GM12878 (cell line): ENCODE data around the gene CTBP1. TPM values are rescaled to one million over a fixed set of nuclear protein-coding genes. Genes with fewer than 3 reads are reported as not detected.

Experiments
- ATAC-seq: fragments of 200-7000 bp; cut with Tn5 transposase; 3 replicates; pipeline ENCODE4 v1.9.1; 2020; ENCODE audit warnings: mild to moderate bottlenecking, moderate library complexity
- BruUV-seq: library from RNA; stranded (reverse); fragments of 400-500 nt; replicated peaks from 2 replicates; lab custom pipeline; 2021; lab: Mats Ljungman, UMichigan
- CTCF ChIA-PET: fragments of 300-600 bp; sonication (Branson Sonifier 250); formaldehyde crosslinking; extraction: SDS; loops from one replicate; lab custom pipeline; 2021; ENCODE audit warnings: inconsistent platforms; lab: Yijun Ruan, JAX
- POLR2A ChIA-PET: fragments of 350-600 bp; formaldehyde crosslinking; extraction: SDS; loops from one replicate; lab custom pipeline; 2021; ENCODE audit warnings: inconsistent platforms; lab: Charles Lee
- RAD21 ChIA-PET: fragments of 300-600 bp; sonication (Branson Sonifier 250); formaldehyde crosslinking; loops from one replicate; lab custom pipeline; 2023; ENCODE audit warnings: antibody characterized with exemption; ENCODE audit not compliant: unreplicated experiment; lab: Charles Lee
- SMC1A ChIA-PET: fragments of 300-600 bp; sonication (Branson Sonifier 250); formaldehyde crosslinking; loops from one replicate; lab custom pipeline; 2023; ENCODE audit not compliant: unreplicated experiment, uncharacterized antibody; lab: Charles Lee
- DNase-seq: peaks from one replicate; pipeline ENCODE4 v3.0.0-alpha.2; 2011; ENCODE audit warnings: low read depth, low spot score
- FAIRE-seq: peaks from 3 replicates; lab custom pipeline; 2011; peaks lifted over from hg19 to GRCh38; lab: Jason Lieb, UNC
- H2AFZ ChIP-seq: 2 replicates; pipeline ENCODE4 v1.6.0; 2011; ENCODE audit warnings: low read depth, low read length, control low read depth; ENCODE audit not compliant: control insufficient read depth
- H3K27ac ChIP-seq: 2 replicates; pipeline ENCODE4 v1.5.1; 2011; ENCODE audit warnings: control low read depth; ENCODE audit not compliant: control insufficient read depth, insufficient read depth
- H3K27me3 ChIP-seq, 2 experiments: replicated peaks in 1 of 2; 2 replicates each; pipeline versions ENCODE4 v1.6.0 to v1.6.1; 2011; ENCODE audit warnings: low read length in 1 of 2; ENCODE audit not compliant: control insufficient read depth in 2 of 2, insufficient read depth in 2 of 2
- H3K36me3 ChIP-seq, 2 experiments: 2 replicates each; pipeline ENCODE4 v1.5.1; 2011; ENCODE audit warnings: low read length in 1 of 2; ENCODE audit not compliant: control insufficient read depth in 2 of 2, insufficient read depth in 2 of 2
- H3K4me1 ChIP-seq: 2 replicates; pipeline ENCODE4 v1.6.1; 2011; ENCODE audit warnings: mild to moderate bottlenecking, low read length, moderate library complexity, mixed read lengths; ENCODE audit not compliant: control insufficient read depth, insufficient read depth
- H3K4me2 ChIP-seq: 2 replicates; pipeline ENCODE4 v1.6.0; 2011; ENCODE audit warnings: control low read depth; ENCODE audit not compliant: control insufficient read depth, insufficient read depth
- H3K4me3 ChIP-seq: fragments of 200-600 bp; sonication (generic); 2 replicates; pipeline ENCODE4 v1.5.1; 2016
- H3K79me2 ChIP-seq: 2 replicates; pipeline ENCODE4 v1.6.0; 2011; ENCODE audit warnings: low read length; ENCODE audit not compliant: control insufficient read depth, insufficient read depth
- H3K9ac ChIP-seq: 2 replicates; pipeline ENCODE4 v1.8.0; 2011; ENCODE audit warnings: low read length, control low read depth, mixed read lengths; ENCODE audit not compliant: control insufficient read depth, insufficient read depth
- H3K9me3 ChIP-seq: replicated peaks from 3 replicates; pipeline ENCODE4 v1.5.1; 2011; ENCODE audit warnings: mild to moderate bottlenecking, low read length; ENCODE audit not compliant: control insufficient read depth, insufficient read depth
- H4K20me1 ChIP-seq: 2 replicates; pipeline ENCODE4 v1.6.0; 2011; ENCODE audit not compliant: control insufficient read depth, insufficient read depth
- CBFB ChIP-seq: IDR thresholded peaks from 2 replicates; pipeline ENCODE4 v1.6.1; 2016; ENCODE audit warnings: antibody characterized with exemption, low read depth
- EGR1 ChIP-seq, 2 experiments: IDR thresholded peaks; 1 replicate in 1 of 2; 2 replicates in 1 of 2; pipeline ENCODE4 v1.6.1; 2011 to 2012; ENCODE audit warnings: low read depth in 2 of 2, low read length in 2 of 2, borderline replicate concordance in 1 of 2, mild to moderate bottlenecking in 1 of 2, moderate library complexity in 1 of 2
- MTA2 ChIP-seq: fragments of 450-650 bp; IDR thresholded peaks from 2 replicates; pipeline ENCODE4 v1.6.1; 2016; ENCODE audit warnings: low read depth, mild to moderate bottlenecking, moderate library complexity
- SIN3A ChIP-seq: IDR thresholded peaks from 2 replicates; pipeline ENCODE4 v1.6.1; 2012; ENCODE audit warnings: low read depth, low read length, improper control_type of control experiment
- SPI1 ChIP-seq: IDR thresholded peaks from 2 replicates; pipeline ENCODE4 v1.6.1; 2011; ENCODE audit warnings: low read depth, mild to moderate bottlenecking, low read length, moderate library complexity, borderline replicate concordance; ENCODE audit not compliant: insufficient read depth
- ZBTB33 ChIP-seq: fragments of 450-650 bp; IDR thresholded peaks from 2 replicates; pipeline ENCODE4 v1.6.1; 2017; ENCODE audit warnings: mild to moderate bottlenecking
- WGBS: methylation state at CpG from one replicate; pipeline ENCODE4 v1.1.6; 2016; ENCODE audit warnings: low lambda C conversion rate; ENCODE audit not compliant: insufficient replicate concordance, insufficient coverage; ENCODE audit errors: missing lambda C conversion rate; 5-methylcytosine and 5-hydroxymethylcytosine counted together
- in situ Hi-C: fragments of 300-500 bp; cut with MboI; formaldehyde crosslinking; loops from 9 replicates; pipeline ENCODE4 v1.14.3; 2018; ENCODE audit warnings: mixed read lengths
- intact Hi-C: fragments of 100-400 bp; cut with micrococcal nuclease; formaldehyde crosslinking; loops from one replicate; pipeline ENCODE4 v1.14.2; 2022; ENCODE audit not compliant: unreplicated experiment
- polyA plus RNA-seq, 11 experiments: library from polyadenylated mRNA; depleted of rRNA in 4 of 11; unstranded in 6 of 11; stranded (reverse) in 5 of 11; fragments of >200 nt; fragmentation: Nextera tagmentation in 4 of 11; fragmentation: Illumina TruSeq in 1 of 11; extraction: Ambion mirVana in 4 of 11; extraction: Trizol in 1 of 11; gene quantifications; 1 replicate in 1 of 11; 2 replicates in 10 of 11; pipeline versions ENCODE4 v1.2.1 to v1.2.3, GENCODE V29; 2011 to 2016; ENCODE audit warnings: inconsistent platforms in 2 of 11, missing spikeins in 2 of 11, low read depth in 1 of 11
- total RNA-seq, 4 experiments: library from RNA; depleted of rRNA in 3 of 4; stranded (reverse); fragments of >200 nt in 3 of 4; fragmentation: Illumina TruSeq in 1 of 4; extraction: Trizol in 1 of 4; gene quantifications; 2 replicates each; pipeline versions ENCODE4 v1.2.1 to v1.2.3, GENCODE V29; 2013 to 2021

The CTBP1 gene
- total and polyA plus RNA-seq, 10 of the 15 experiments (the other 5 are each of a cell fraction or from before 2014, with no cell fraction given): 7.4 to 182 (median 63.1) TPM

GRCh38 chr4:1170156-1170975 is 78.6 kb downstream of the CTBP1 start (continued):
- no peak for TF ChIP-seq EGR1 (IDR thresholded peaks at IDR 0.05; ENCODE audit: borderline replicate concordance in 1 of 2, low read depth in 2 of 2, low read length in 2 of 2)
- no peak for TF ChIP-seq CBFB
- TF ChIP-seq ZBTB33: no peak
- TF ChIP-seq MTA2: no peak

GRCh38 chr4:1169691-1170096 is 79.2 kb downstream of the CTBP1 start:
- intact Hi-C loops: no loop called here
- DNase-seq (no peak), ATAC-seq (no peak), FAIRE-seq (no peak)
- H4K20me1 ChIP-seq: no peaks in the 10 kb centered on the region
- WGBS: 59% methylated on average over 11 of the region's 13 CpGs
- in situ Hi-C loops: loop anchor here (5.0 kb wide), 1 partner anchor 98 kb away; no protein-coding TSS in a partner anchor
- no peak overlapping the region for H3K27ac ChIP-seq
- CTCF ChIA-PET: interaction anchor here (4.7 kb wide), 1 partner anchor 98 kb away, joined by 66 read pairs; no protein-coding TSS in a partner anchor
- H3K27me3 ChIP-seq: peaks cover 0 to 9% of the 10 kb centered on the region in 2 experiments; a peak in 2 of 4 replicates
- TF ChIP-seq SIN3A: no peak
- TF ChIP-seq SPI1: no peak
- peaks cover 12% of the 10 kb centered on the region for H3K4me1 ChIP-seq
- H3K4me2 ChIP-seq: no peak overlapping the region
- H3K9ac ChIP-seq: no peak overlapping the region
- H2AFZ ChIP-seq: no peak overlapping the region
- no peaks in the 10 kb centered on the region for H3K79me2 ChIP-seq
- SMC1A ChIA-PET: interaction anchor here (0.9 kb wide), 1 partner anchor 98 kb away, joined by 3 read pairs; no protein-coding TSS in a partner anchor
- RAD21 ChIA-PET: interaction anchor here (0.7 kb wide), 1 partner anchor 15 kb away, joined by 3 read pairs; no protein-coding TSS in a partner anchor
- BruUV-seq: no TSS peak
- H3K4me3 ChIP-seq: no peak overlapping the region
- POLR2A ChIA-PET: no interaction called here
- H3K9me3 ChIP-seq: no peaks in the 10 kb centered on the region; the same call in 2 of the 3 replicates
- no peaks in the 10 kb centered on the region for H3K36me3 ChIP-seq
